Lower leg skin (tissue), 3 donors: ENCODE results near the gene AHCY.

Experiments used
- CTCF ChIP-seq, 3 donors: fragments of 450-650 bp; IDR thresholded peaks; one replicate each; pipeline ENCODE4 v1.5.1; 2016; ENCODE audit warnings: antibody characterized with exemption in 3 of 3, mild to moderate bottlenecking in 3 of 3, moderate library complexity in 2 of 3
- POLR2A ChIP-seq, 2 donors: fragments of 450-650 bp; IDR thresholded peaks; one replicate each; pipeline ENCODE4 v1.6.1; 2016 to 2017; ENCODE audit warnings: antibody characterized with exemption in 2 of 2, mild to moderate bottlenecking in 1 of 2, moderate library complexity in 1 of 2

DNA sequence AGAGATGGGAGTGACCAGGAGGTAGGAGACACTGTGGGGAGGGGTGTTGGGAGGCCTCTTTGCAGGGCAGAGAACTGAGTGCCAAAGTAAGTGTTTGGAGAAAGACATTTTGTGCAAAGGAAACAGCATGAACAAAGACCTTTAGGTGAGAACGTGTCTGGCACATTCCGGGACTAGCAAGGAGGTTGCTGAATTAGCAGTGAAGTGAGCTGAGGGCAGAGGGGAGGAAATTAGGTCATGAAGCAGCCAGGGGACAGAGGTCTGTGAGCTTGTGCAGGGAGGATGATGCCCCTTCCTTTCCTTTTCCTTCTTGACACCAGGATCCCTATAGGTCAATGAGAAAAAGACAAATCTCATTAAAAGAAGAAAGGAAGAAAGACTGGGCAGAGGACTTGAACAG lies 21.4 kb upstream of the AHCY start:
- TF ChIP-seq CTCF (IDR thresholded peaks at IDR 0.05), result no peak
- no peak for TF ChIP-seq POLR2A (IDR thresholded peaks at IDR 0.05)
